Neural cell (in vitro differentiated cells): ENCODE results near the gene PAX3. TPM values are rescaled to one million over a fixed set of nuclear protein-coding genes. Genes with fewer than 3 reads are reported as not detected.

Experiments used
- H2AFZ ChIP-seq: fragments of 200-600, 300-800 bp; sonication (generic), shearing (Covaris generic); 2 replicates; pipeline ENCODE4 v1.6.0; 2014; ENCODE audit warnings: low read depth, mild to moderate bottlenecking, antibody characterized with exemption, low read length, moderate library complexity
- H3F3A ChIP-seq: fragments of 200-600 bp; shearing (Covaris generic); 2 replicates; pipeline ENCODE4 v1.6.1; 2016; ENCODE audit warnings: mild to moderate bottlenecking, moderate library complexity, mixed read lengths, antibody characterized with exemption, low read length; ENCODE audit not compliant: insufficient read depth, poor library complexity, severe bottlenecking
- H3K27ac ChIP-seq: fragments of 200-600, 300-800 bp; sonication (generic), shearing (Covaris generic); 2 replicates; pipeline ENCODE4 v1.5.1; 2014; ENCODE audit warnings: mild to moderate bottlenecking, low read length, moderate library complexity
- H3K27me3 ChIP-seq: fragments of 300-800, 200-600 bp; sonication (generic), shearing (Covaris generic); 2 replicates; pipeline ENCODE4 v1.6.0; 2014; ENCODE audit warnings: mild to moderate bottlenecking, low read depth, low read length, moderate library complexity; ENCODE audit not compliant: insufficient read depth
- H3K36me3 ChIP-seq: fragments of 300-800, 200-600 bp; sonication (generic), shearing (Covaris generic); 2 replicates; pipeline ENCODE4 v1.5.1; 2014; ENCODE audit warnings: mild to moderate bottlenecking, antibody characterized with exemption, low read length, moderate library complexity; ENCODE audit not compliant: insufficient read depth
- H3K4me2 ChIP-seq: fragments of 300-800, 200-600 bp; sonication (generic), shearing (Covaris generic); 2 replicates; pipeline ENCODE4 v1.6.0; 2014; ENCODE audit warnings: mild to moderate bottlenecking, low read length
- H3K4me3 ChIP-seq: fragments of 300-800, 200-600 bp; sonication (generic), shearing (Covaris generic); 2 replicates; pipeline ENCODE4 v1.5.1; 2014; ENCODE audit warnings: mild to moderate bottlenecking, low read length, moderate library complexity
- H3K79me2 ChIP-seq: fragments of 200-600 bp; shearing (Covaris generic); replicated peaks from 2 replicates; pipeline ENCODE4 v1.6.0; 2014; ENCODE audit warnings: mild to moderate bottlenecking, low read length, moderate library complexity; ENCODE audit not compliant: insufficient read depth
- H3K9ac ChIP-seq: fragments of 300-800, 200-600 bp; sonication (generic), shearing (Covaris generic); 2 replicates; pipeline ENCODE4 v1.6.1; 2016; ENCODE audit warnings: mild to moderate bottlenecking, low read length, mixed read lengths
- H3K9me2 ChIP-seq: fragments of 200-600 bp; shearing (Covaris generic); 2 replicates; pipeline ENCODE4 v1.6.1; 2016; ENCODE audit warnings: mild to moderate bottlenecking, low read length, mixed read lengths; ENCODE audit not compliant: insufficient read depth
- H3K9me3 ChIP-seq: fragments of 200-600, 300-800 bp; sonication (generic), shearing (Covaris generic); 2 replicates; pipeline ENCODE4 v1.6.1; 2016; ENCODE audit warnings: mild to moderate bottlenecking, mixed run types, low read length, moderate library complexity, mixed read lengths
- H4K20me1 ChIP-seq: fragments of 200-600 bp; shearing (Covaris generic); 2 replicates; pipeline ENCODE4 v1.6.1; 2016; ENCODE audit warnings: mild to moderate bottlenecking, mixed run types; ENCODE audit not compliant: insufficient read depth
- EP300 ChIP-seq: fragments of 450-650 bp; conservative IDR thresholded peaks from 2 replicates; pipeline ENCODE4 v1.6.1; 2014; ENCODE audit warnings: antibody characterized with exemption, mild to moderate bottlenecking, moderate library complexity; ENCODE audit not compliant: poor library complexity, severe bottlenecking
- EZH2 ChIP-seq: fragments of 200-600, 300-800 bp; shearing (Covaris generic), sonication (generic); IDR thresholded peaks from 2 replicates; pipeline ENCODE4 v1.6.1; 2014; ENCODE audit warnings: antibody characterized with exemption, low read length, borderline replicate concordance, mild to moderate bottlenecking; ENCODE audit not compliant: insufficient read depth, poor library complexity, severe bottlenecking
- MXI1 ChIP-seq: fragments of 450-650 bp; conservative IDR thresholded peaks from 2 replicates; pipeline ENCODE4 v1.6.1; 2014; ENCODE audit warnings: antibody characterized with exemption, mild to moderate bottlenecking; ENCODE audit not compliant: poor library complexity, severe bottlenecking
- POLR2AphosphoS5 ChIP-seq: IDR thresholded peaks from 2 replicates; pipeline ENCODE4 v1.6.1; 2012
- RAD21 ChIP-seq: fragments of 450-650 bp; conservative IDR thresholded peaks from 2 replicates; pipeline ENCODE4 v1.6.1; 2014; ENCODE audit warnings: antibody characterized with exemption, mild to moderate bottlenecking, moderate library complexity
- SMC3 ChIP-seq: fragments of 450-650 bp; conservative IDR thresholded peaks from 2 replicates; pipeline ENCODE4 v1.6.1; 2014; ENCODE audit warnings: antibody characterized with exemption, mild to moderate bottlenecking, moderate library complexity; ENCODE audit not compliant: poor library complexity
- TAF1 ChIP-seq: IDR thresholded peaks from 2 replicates; pipeline ENCODE4 v1.6.1; 2012; ENCODE audit warnings: low read depth
- polyA plus RNA-seq: library from polyadenylated mRNA; depleted of rRNA; stranded (reverse); fragments of >200 nt; gene quantifications from 2 replicates; pipeline ENCODE4 v1.2.3, GENCODE V29; 2014
- TF ChIP-seq, protein P1 (sequence below): IDR thresholded peaks from 2 replicates; pipeline ENCODE4 v1.6.1; 2012; ENCODE audit warnings: borderline replicate concordance
- TF ChIP-seq, protein P2 (sequence below): fragments of 450-650 bp; IDR thresholded peaks from 2 replicates; pipeline ENCODE4 v1.5.1; 2014; ENCODE audit warnings: antibody characterized with exemption, mild to moderate bottlenecking, moderate library complexity; ENCODE audit not compliant: poor library complexity, severe bottlenecking

Gene PAX3
- polyA plus RNA-seq, 1 donor from 2014 or later: not detected

DNA sequence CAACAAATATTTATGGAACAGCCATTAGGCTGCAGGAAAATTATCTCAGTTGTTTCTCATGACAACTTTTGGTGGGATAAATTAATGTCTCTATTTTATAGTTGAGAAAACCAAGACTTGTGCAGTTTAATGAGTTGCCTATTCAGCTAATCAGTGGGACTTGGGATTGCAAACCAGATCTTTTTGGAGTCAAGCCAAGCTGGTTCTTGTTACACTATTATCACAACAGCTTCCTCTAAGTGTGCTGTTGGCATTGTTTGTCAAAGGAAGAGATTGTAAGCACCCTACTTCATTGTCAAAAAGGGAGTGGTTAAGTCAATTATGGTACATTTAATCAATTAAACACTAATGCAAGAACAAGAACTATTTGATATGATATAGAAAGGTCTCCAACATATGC, 119.2 kb downstream of the PAX3 start:
- H3K9me3 ChIP-seq: no peaks in the 10 kb centered on the region

DNA sequence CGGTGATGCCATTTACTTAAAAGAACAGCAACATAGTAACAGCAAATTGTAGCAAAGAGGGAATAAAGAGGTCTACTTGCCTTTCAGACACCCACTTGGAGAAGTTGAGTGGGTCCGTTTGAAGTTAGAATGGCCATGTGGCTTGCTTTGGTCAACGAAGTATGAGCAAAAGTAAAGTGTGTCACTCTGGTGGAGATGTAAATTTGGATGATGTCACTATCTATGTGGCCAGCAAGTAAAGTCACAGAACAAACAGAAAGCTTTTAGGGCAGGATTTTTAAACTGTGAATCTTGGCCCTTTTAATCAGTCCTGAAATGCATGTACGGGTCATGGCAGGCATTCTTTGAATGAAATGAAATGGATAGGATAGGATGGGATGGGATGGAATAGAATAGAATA, 120.3 kb downstream of the PAX3 start:
- no peak overlapping the region for H3K27ac ChIP-seq
- no peak overlapping the region for H2AFZ ChIP-seq
- H3K4me3 ChIP-seq: no peak overlapping the region
- no peaks in the 10 kb centered on the region for H3K36me3 ChIP-seq
- H3K9me3 ChIP-seq: no peaks in the 10 kb centered on the region
- no peaks in the 10 kb centered on the region for H4K20me1 ChIP-seq
- no peaks in the 10 kb centered on the region for H3K9me2 ChIP-seq
- H3K27me3 ChIP-seq: peaks cover 27% of the 10 kb centered on the region
- no peaks in the 10 kb centered on the region for H3K79me2 ChIP-seq
- TF ChIP-seq, protein P1, sequence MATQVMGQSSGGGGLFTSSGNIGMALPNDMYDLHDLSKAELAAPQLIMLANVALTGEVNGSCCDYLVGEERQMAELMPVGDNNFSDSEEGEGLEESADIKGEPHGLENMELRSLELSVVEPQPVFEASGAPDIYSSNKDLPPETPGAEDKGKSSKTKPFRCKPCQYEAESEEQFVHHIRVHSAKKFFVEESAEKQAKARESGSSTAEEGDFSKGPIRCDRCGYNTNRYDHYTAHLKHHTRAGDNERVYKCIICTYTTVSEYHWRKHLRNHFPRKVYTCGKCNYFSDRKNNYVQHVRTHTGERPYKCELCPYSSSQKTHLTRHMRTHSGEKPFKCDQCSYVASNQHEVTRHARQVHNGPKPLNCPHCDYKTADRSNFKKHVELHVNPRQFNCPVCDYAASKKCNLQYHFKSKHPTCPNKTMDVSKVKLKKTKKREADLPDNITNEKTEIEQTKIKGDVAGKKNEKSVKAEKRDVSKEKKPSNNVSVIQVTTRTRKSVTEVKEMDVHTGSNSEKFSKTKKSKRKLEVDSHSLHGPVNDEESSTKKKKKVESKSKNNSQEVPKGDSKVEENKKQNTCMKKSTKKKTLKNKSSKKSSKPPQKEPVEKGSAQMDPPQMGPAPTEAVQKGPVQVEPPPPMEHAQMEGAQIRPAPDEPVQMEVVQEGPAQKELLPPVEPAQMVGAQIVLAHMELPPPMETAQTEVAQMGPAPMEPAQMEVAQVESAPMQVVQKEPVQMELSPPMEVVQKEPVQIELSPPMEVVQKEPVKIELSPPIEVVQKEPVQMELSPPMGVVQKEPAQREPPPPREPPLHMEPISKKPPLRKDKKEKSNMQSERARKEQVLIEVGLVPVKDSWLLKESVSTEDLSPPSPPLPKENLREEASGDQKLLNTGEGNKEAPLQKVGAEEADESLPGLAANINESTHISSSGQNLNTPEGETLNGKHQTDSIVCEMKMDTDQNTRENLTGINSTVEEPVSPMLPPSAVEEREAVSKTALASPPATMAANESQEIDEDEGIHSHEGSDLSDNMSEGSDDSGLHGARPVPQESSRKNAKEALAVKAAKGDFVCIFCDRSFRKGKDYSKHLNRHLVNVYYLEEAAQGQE: no peak
- TF ChIP-seq EP300: no peak
- TF ChIP-seq MXI1: no peak
- TF ChIP-seq, protein P2, sequence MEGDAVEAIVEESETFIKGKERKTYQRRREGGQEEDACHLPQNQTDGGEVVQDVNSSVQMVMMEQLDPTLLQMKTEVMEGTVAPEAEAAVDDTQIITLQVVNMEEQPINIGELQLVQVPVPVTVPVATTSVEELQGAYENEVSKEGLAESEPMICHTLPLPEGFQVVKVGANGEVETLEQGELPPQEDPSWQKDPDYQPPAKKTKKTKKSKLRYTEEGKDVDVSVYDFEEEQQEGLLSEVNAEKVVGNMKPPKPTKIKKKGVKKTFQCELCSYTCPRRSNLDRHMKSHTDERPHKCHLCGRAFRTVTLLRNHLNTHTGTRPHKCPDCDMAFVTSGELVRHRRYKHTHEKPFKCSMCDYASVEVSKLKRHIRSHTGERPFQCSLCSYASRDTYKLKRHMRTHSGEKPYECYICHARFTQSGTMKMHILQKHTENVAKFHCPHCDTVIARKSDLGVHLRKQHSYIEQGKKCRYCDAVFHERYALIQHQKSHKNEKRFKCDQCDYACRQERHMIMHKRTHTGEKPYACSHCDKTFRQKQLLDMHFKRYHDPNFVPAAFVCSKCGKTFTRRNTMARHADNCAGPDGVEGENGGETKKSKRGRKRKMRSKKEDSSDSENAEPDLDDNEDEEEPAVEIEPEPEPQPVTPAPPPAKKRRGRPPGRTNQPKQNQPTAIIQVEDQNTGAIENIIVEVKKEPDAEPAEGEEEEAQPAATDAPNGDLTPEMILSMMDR: no peak
- no peak for TF ChIP-seq SMC3
- no peak for TF ChIP-seq TAF1
- TF ChIP-seq RAD21: no peak
- TF ChIP-seq POLR2AphosphoS5: no peak
- no peak for TF ChIP-seq EZH2
- H3F3A ChIP-seq: no peaks in the 10 kb centered on the region
- H3K4me2 ChIP-seq: no peak overlapping the region
- H3K9ac ChIP-seq: no peak overlapping the region

More for the DNA sequence above, 119.2 kb downstream of the PAX3 start:
- peaks cover 27% of the 10 kb centered on the region for H3K27me3 ChIP-seq
- no peaks in the 10 kb centered on the region for H3K36me3 ChIP-seq
- no peak overlapping the region for H2AFZ ChIP-seq
- no peaks in the 10 kb centered on the region for H3K79me2 ChIP-seq
- H4K20me1 ChIP-seq: no peaks in the 10 kb centered on the region
- TF ChIP-seq TAF1 (no peak), RAD21 (no peak), MXI1 (no peak), EZH2 (no peak), SMC3 (no peak), EP300 (no peak), POLR2AphosphoS5 (no peak)
- TF ChIP-seq, protein P1: no peak
- TF ChIP-seq, protein P2: no peak
- no peaks in the 10 kb centered on the region for H3K9me2 ChIP-seq
- H3F3A ChIP-seq: no peaks in the 10 kb centered on the region
- no peak overlapping the region for H3K27ac ChIP-seq
- no peak overlapping the region for H3K4me2 ChIP-seq
- no peak overlapping the region for H3K9ac ChIP-seq
- H3K4me3 ChIP-seq: no peak overlapping the region
